K562 (cell line): ENCODE measurements around the gene POMC. TPM values are rescaled to one million over a fixed set of nuclear protein-coding genes. Genes with fewer than 3 reads are reported as not detected.

ENCODE experiments used
- CC2D1A ChIP-seq: fragments of 450-650 bp; IDR thresholded peaks from 2 replicates; pipeline ENCODE4 v1.6.1; 2017; ENCODE audit warnings: mild to moderate bottlenecking
- CTBP1 ChIP-seq: fragments of 450-650 bp; IDR thresholded peaks from 2 replicates; pipeline ENCODE4 v1.6.1; 2016; ENCODE audit warnings: borderline replicate concordance
- GTF2F1 ChIP-seq: IDR thresholded peaks from 2 replicates; pipeline ENCODE4 v1.6.1; 2011; ENCODE audit warnings: low read depth, low read length, improper control_type of control experiment
- KAT7 ChIP-seq: sonication (generic); formaldehyde crosslinking; IDR thresholded peaks from 2 replicates; pipeline ENCODE4 v1.8.0; 2022; ENCODE audit warnings: missing genetic modification reagents, mild to moderate bottlenecking, borderline replicate concordance
- TBL1XR1 ChIP-seq, 2 experiments: IDR thresholded peaks; 2 replicates each; pipeline ENCODE4 v1.6.1; 2012; ENCODE audit warnings: improper control_type of control experiment in 2 of 2, low read length in 2 of 2, mild to moderate bottlenecking in 1 of 2
- USF1 ChIP-seq: sonication (generic); formaldehyde crosslinking; IDR thresholded peaks from 2 replicates; pipeline ENCODE4 v1.9.0; 2022; ENCODE audit warnings: mild to moderate bottlenecking, missing genetic modification reagents
- ZFP30 ChIP-seq: fragments of 250-450 bp; sonication (Bioruptor Pico); IDR thresholded peaks from 2 replicates; pipeline ENCODE4 v1.8.0; 2022; ENCODE audit warnings: moderate library complexity, mild to moderate bottlenecking, inconsistent platforms, borderline replicate concordance
- ZNF146 ChIP-seq: IDR thresholded peaks from one replicate; pipeline ENCODE4 v1.6.1; 2018; ENCODE audit warnings: missing compliant biosample characterization; ENCODE audit not compliant: unreplicated experiment
- ZNF277 ChIP-seq: fragments of 250-450 bp; sonication (Bioruptor Pico); IDR thresholded peaks from 2 replicates; pipeline ENCODE4 v1.8.0; 2022; ENCODE audit warnings: inconsistent platforms, mild to moderate bottlenecking, moderate library complexity, borderline replicate concordance
- ZNF511 ChIP-seq: sonication (generic); formaldehyde crosslinking; IDR thresholded peaks from 2 replicates; pipeline ENCODE4 v1.8.0; 2022; ENCODE audit warnings: mild to moderate bottlenecking, missing genetic modification reagents
- polyA plus RNA-seq, 8 experiments: library from polyadenylated mRNA; depleted of rRNA in 4 of 8; stranded (reverse) in 5 of 8; unstranded in 3 of 8; fragments of >200 nt; fragmentation: Nextera tagmentation in 2 of 8; fragmentation: Illumina TruSeq in 1 of 8; extraction: Ambion mirVana in 2 of 8; extraction: Trizol in 1 of 8; gene quantifications; 2 replicates each; pipeline versions ENCODE4 v1.2.1 to v1.2.3, GENCODE V29; 2011 to 2014; ENCODE audit warnings: inconsistent platforms in 1 of 8, missing spikeins in 1 of 8
- total RNA-seq, 7 experiments: library from RNA; depleted of rRNA in 6 of 7; stranded (reverse); fragments of >200 nt in 6 of 7; fragmentation: Illumina TruSeq in 2 of 7; extraction: Trizol in 2 of 7; gene quantifications; 2 replicates each; pipeline versions ENCODE4 v1.2.1 to v1.2.3, GENCODE V29; 2011 to 2021; ENCODE audit warnings: low replicate concordance in 1 of 7
- TF ChIP-seq, protein P1 (sequence below): fragments of 450-650 bp; IDR thresholded peaks from 2 replicates; pipeline ENCODE4 v1.7.1; 2018; ENCODE audit warnings: mild to moderate bottlenecking, low read depth; ENCODE audit not compliant: partially characterized antibody
- TF ChIP-seq, protein P2 (sequence below): fragments of 250-450 bp; sonication (Bioruptor Pico); IDR thresholded peaks from 2 replicates; pipeline ENCODE4 v1.8.0; 2022; ENCODE audit warnings: moderate library complexity, mild to moderate bottlenecking, inconsistent platforms
- TF ChIP-seq, protein P3 (sequence below): fragments of 450-650 bp; formaldehyde crosslinking; conservative IDR thresholded peaks from 2 replicates; pipeline ENCODE4 v1.4.0; 2022; ENCODE audit warnings: mild to moderate bottlenecking, missing genetic modification characterization
- TF ChIP-seq, protein P4 (sequence below): fragments of 450-650 bp; formaldehyde crosslinking; IDR thresholded peaks from 2 replicates; pipeline ENCODE4 v1.4.0; 2022; ENCODE audit warnings: missing genetic modification characterization

Gene POMC
- total and polyA plus RNA-seq, 9 of the 15 experiments (the other 6 are each of a cell fraction or from before 2014, with no cell fraction given), result not detected

GRCh38 chr2:25174192-25174861 is 5.9 kb upstream of the POMC start (continued):
- TF ChIP-seq ZNF511 (CRISPR knock-in tag) (no peak), TBL1XR1 (IDR thresholded peaks at IDR 0.05; ENCODE audit: low read length in 2 of 2) (no peak), CC2D1A (no peak), KAT7 (CRISPR knock-in tag) (no peak), GTF2F1 (no peak), ZNF146 (CRISPR knock-in tag) (no peak), ZFP30 (CRISPR knock-in tag) (no peak), ZNF277 (CRISPR knock-in tag) (no peak), USF1 (CRISPR knock-in tag) (no peak), CTBP1 (no peak)
- TF ChIP-seq, protein P1, sequence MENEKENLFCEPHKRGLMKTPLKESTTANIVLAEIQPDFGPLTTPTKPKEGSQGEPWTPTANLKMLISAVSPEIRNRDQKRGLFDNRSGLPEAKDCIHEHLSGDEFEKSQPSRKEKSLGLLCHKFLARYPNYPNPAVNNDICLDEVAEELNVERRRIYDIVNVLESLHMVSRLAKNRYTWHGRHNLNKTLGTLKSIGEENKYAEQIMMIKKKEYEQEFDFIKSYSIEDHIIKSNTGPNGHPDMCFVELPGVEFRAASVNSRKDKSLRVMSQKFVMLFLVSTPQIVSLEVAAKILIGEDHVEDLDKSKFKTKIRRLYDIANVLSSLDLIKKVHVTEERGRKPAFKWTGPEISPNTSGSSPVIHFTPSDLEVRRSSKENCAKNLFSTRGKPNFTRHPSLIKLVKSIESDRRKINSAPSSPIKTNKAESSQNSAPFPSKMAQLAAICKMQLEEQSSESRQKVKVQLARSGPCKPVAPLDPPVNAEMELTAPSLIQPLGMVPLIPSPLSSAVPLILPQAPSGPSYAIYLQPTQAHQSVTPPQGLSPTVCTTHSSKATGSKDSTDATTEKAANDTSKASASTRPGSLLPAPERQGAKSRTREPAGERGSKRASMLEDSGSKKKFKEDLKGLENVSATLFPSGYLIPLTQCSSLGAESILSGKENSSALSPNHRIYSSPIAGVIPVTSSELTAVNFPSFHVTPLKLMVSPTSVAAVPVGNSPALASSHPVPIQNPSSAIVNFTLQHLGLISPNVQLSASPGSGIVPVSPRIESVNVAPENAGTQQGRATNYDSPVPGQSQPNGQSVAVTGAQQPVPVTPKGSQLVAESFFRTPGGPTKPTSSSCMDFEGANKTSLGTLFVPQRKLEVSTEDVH, result no peak
- TF ChIP-seq, protein P2, sequence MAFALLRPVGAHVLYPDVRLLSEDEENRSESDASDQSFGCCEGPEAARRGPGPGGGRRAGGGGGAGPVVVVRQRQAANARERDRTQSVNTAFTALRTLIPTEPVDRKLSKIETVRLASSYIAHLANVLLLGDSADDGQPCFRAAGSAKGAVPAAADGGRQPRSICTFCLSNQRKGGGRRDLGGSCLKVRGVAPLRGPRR (CRISPR knock-in tag), result no peak
- TF ChIP-seq, protein P3, sequence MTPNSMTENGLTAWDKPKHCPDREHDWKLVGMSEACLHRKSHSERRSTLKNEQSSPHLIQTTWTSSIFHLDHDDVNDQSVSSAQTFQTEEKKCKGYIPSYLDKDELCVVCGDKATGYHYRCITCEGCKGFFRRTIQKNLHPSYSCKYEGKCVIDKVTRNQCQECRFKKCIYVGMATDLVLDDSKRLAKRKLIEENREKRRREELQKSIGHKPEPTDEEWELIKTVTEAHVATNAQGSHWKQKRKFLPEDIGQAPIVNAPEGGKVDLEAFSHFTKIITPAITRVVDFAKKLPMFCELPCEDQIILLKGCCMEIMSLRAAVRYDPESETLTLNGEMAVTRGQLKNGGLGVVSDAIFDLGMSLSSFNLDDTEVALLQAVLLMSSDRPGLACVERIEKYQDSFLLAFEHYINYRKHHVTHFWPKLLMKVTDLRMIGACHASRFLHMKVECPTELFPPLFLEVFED (CRISPR knock-in tag), result peak; percentile 60; the same call in 1 of the 2 replicates
- TF ChIP-seq, protein P4, sequence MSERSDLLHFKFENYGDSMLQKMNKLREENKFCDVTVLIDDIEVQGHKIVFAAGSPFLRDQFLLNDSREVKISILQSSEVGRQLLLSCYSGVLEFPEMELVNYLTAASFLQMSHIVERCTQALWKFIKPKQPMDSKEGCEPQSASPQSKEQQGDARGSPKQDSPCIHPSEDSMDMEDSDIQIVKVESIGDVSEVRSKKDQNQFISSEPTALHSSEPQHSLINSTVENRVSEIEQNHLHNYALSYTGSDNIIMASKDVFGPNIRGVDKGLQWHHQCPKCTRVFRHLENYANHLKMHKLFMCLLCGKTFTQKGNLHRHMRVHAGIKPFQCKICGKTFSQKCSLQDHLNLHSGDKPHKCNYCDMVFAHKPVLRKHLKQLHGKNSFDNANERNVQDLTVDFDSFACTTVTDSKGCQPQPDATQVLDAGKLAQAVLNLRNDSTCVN, result peak; percentile 72; the same call in 1 of the 2 replicates
